HG03520 (cell line): Measurements from ENCODE around the gene TUBA3D.
"Not testable (repeated sequence)": the region's sequence is repeated elsewhere in the genome, so short reads cannot be mapped to it uniquely, and the experiment has no call there.

Experiments
- ATAC-seq: cut with Tn5 transposase; IDR thresholded peaks from one replicate; pipeline ENCODE4 v1.9.1; 2021; ENCODE audit warnings: mild to moderate bottlenecking, moderate library complexity; ENCODE audit not compliant: unreplicated experiment

Gene TUBA3D

GRCh38 chr2:131514408-131515166 is 38.7 kb downstream of the TUBA3D start:
- peak; percentile 68 for ATAC-seq

- ATAC-seq: not testable (repeated sequence)
Measured at GRCh38 chr2:131515235-131515634, 39.3 kb downstream of the TUBA3D start.

- no peak for ATAC-seq
Measured at GRCh38 chr2:131516011-131516410, 40.1 kb downstream of the TUBA3D start.

- ATAC-seq: not testable (repeated sequence)
Measured at GRCh38 chr2:131516621-131517020, 40.7 kb downstream of the TUBA3D start.

GRCh38 chr2:131517106-131517831 is 41.4 kb downstream of the TUBA3D start:
- ATAC-seq: no peak

GRCh38 chr2:131517856-131518255 is 41.9 kb downstream of the TUBA3D start:
- ATAC-seq: not testable (repeated sequence)

- not testable (repeated sequence) for ATAC-seq
Measured at GRCh38 chr2:131518531-131518930, 42.6 kb downstream of the TUBA3D start.

GRCh38 chr2:131519466-131519865 is 43.5 kb downstream of the TUBA3D start:
- no peak for ATAC-seq

- not testable (repeated sequence) for ATAC-seq
Measured at GRCh38 chr2:131519871-131520470, 44.1 kb downstream of the TUBA3D start.

GRCh38 chr2:131520526-131520925 is 44.6 kb downstream of the TUBA3D start:
- ATAC-seq: no peak

GRCh38 chr2:131521524-131521923 is 45.6 kb downstream of the TUBA3D start:
- not testable (repeated sequence) for ATAC-seq

- ATAC-seq: no peak
Measured at GRCh38 chr2:131521961-131522781, 46.3 kb downstream of the TUBA3D start.

GRCh38 chr2:131525256-131525655 is 49.3 kb downstream of the TUBA3D start:
- not testable (repeated sequence) for ATAC-seq

GRCh38 chr2:131527131-131528001 is 51.4 kb downstream of the TUBA3D start, which contains the start of gene CCDC74A:
Gene CCDC74A, plus strand, starts transcription at chr2:131527888. Its CDS starts 83 bp downstream, at chr2:131527971.
- peak; percentile 89 for ATAC-seq

- peak; percentile 56 for ATAC-seq
Measured at GRCh38 chr2:131528981-131529863, 53.3 kb downstream of the TUBA3D start.

GRCh38 chr2:131529864-131530445 is 54.0 kb downstream of the TUBA3D start:
- not testable (repeated sequence) for ATAC-seq

- ATAC-seq: not testable (repeated sequence)
Measured at GRCh38 chr2:131530626-131531344, 54.9 kb downstream of the TUBA3D start.
